ENCODE data around the gene VAC14. TPM values are rescaled to one million over a fixed set of nuclear protein-coding genes. Genes with fewer than 3 reads are reported as not detected.
"Not testable (repeated sequence)": the region's sequence is repeated elsewhere in the genome, so short reads cannot be mapped to it uniquely, and the experiment has no call there.

The VAC14 gene
- total RNA-seq, 4 donors from 2014 or later, result 25.7 to 49.5 (median 40.4) TPM

DNA sequence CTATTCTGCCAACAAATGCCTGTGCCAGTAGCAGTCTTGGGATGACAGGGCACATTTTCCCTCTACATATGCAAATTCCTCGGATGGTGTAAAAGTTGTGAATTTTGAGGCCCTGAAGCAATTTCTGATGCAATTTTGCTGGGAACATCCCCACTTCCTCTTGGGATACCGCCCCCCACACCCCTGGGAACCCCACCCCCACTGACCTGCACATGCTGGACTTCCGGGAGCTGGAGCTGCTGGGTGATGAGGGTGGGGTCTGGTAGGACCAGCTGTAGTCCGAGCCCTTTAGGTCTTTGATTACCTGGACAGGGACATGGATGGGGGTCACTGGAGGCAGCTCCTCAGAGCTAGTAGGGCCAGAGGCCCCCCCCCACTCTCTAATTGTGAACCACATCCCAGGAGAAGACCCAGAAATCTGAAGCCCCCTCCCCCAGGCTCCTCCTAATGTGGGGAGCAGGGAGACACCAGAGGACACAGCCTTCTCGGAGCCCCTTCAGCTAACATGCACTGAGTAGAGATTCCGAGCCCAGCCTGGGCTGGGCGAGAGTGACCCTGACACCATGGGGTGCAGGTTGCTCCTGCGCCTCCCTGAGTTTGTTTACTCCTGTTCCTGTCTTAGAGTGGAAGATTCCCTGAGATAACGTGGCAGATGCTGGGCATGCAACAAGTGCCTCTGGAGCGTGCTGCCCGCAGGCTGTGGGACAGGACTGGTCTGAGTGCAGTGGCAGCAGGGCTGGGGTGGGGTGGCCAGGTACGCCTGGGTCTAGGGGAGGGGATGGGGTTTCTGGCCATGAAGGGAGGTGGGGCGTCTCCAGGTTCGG is 124.1 kb downstream of the VAC14 start:
- Histone ChIP-seq H3K9me3 (no peaks in the 10 kb centered on the region), H3K27ac (no peak overlapping the region), H3K36me3 (peaks cover 0 to 78% (median 5%) of the 10 kb centered on the region in 3 donors), H3K4me1 (peaks cover 0 to 32% (median 21%) of the 10 kb centered on the region in 4 donors), H3K27me3 (no peaks in the 10 kb centered on the region), H3K4me3 (no peak overlapping the region)
- no peak for DNase-seq (ENCODE audit: low spot score in 2 of 2)
- no peak for TF ChIP-seq EP300 (IDR thresholded peaks at IDR 0.05)
- TF ChIP-seq, protein P1, sequence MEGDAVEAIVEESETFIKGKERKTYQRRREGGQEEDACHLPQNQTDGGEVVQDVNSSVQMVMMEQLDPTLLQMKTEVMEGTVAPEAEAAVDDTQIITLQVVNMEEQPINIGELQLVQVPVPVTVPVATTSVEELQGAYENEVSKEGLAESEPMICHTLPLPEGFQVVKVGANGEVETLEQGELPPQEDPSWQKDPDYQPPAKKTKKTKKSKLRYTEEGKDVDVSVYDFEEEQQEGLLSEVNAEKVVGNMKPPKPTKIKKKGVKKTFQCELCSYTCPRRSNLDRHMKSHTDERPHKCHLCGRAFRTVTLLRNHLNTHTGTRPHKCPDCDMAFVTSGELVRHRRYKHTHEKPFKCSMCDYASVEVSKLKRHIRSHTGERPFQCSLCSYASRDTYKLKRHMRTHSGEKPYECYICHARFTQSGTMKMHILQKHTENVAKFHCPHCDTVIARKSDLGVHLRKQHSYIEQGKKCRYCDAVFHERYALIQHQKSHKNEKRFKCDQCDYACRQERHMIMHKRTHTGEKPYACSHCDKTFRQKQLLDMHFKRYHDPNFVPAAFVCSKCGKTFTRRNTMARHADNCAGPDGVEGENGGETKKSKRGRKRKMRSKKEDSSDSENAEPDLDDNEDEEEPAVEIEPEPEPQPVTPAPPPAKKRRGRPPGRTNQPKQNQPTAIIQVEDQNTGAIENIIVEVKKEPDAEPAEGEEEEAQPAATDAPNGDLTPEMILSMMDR (IDR thresholded peaks at IDR 0.05), result no peak
- no peak for TF ChIP-seq POLR2A (IDR thresholded peaks at IDR 0.05)
- 86 to 88% methylated on average over 14 of the region's 14 CpGs for WGBS, 2 donors

DNA sequence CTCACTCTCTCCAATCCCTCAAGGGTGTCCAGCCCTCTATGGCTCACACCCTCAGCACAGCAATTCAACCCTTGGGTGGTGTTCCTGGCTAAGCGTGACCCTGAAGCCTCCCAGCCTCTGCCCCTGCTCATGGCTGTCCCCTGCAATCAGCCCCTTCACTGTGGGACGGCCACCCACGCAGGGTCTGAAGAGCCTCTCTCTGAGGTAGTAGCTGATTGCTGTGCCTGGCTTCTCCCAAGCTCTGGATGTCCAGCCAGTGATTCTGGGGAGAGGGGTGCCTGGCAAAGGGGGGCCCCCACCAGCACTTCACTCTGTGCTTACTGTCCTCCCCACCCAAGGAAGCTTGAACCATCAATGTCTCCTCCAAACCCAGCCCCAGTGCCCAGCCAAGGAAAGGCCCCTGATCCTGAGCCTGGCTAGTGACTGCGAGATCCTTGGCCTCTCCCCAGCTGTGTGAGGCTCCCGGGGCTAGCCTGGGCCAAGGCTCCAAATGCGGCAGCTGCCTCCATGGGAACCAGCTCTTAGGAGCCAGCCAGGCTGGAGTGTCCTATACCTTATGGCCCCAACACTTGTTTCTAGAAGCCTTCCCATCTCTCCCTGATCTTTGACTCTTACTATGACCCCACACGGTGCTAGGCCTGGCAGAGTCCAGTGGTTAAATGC is 125.0 kb downstream of the VAC14 start:
- TF ChIP-seq EP300 (IDR thresholded peaks at IDR 0.05), result no peak
- no peak for TF ChIP-seq POLR2A (IDR thresholded peaks at IDR 0.05)
- TF ChIP-seq, protein P1 (IDR thresholded peaks at IDR 0.05), result no peak
- WGBS, 2 donors, result 80 to 88% methylated on average over 5 to 7 of the region's 7 CpGs
- Histone ChIP-seq H3K9me3 (no peaks in the 10 kb centered on the region), H3K27me3 (no peaks in the 10 kb centered on the region), H3K27ac (peak overlapping the region in 1 of 4 donors; percentile 27), H3K4me3 (no peak overlapping the region), H3K36me3 (peaks cover 0 to 87% (median 5%) of the 10 kb centered on the region in 3 donors), H3K4me1 (peaks cover 0 to 23% (median 13%) of the 10 kb centered on the region in 4 donors)
- DNase-seq (ENCODE audit: low spot score in 2 of 2), result no peak

DNA sequence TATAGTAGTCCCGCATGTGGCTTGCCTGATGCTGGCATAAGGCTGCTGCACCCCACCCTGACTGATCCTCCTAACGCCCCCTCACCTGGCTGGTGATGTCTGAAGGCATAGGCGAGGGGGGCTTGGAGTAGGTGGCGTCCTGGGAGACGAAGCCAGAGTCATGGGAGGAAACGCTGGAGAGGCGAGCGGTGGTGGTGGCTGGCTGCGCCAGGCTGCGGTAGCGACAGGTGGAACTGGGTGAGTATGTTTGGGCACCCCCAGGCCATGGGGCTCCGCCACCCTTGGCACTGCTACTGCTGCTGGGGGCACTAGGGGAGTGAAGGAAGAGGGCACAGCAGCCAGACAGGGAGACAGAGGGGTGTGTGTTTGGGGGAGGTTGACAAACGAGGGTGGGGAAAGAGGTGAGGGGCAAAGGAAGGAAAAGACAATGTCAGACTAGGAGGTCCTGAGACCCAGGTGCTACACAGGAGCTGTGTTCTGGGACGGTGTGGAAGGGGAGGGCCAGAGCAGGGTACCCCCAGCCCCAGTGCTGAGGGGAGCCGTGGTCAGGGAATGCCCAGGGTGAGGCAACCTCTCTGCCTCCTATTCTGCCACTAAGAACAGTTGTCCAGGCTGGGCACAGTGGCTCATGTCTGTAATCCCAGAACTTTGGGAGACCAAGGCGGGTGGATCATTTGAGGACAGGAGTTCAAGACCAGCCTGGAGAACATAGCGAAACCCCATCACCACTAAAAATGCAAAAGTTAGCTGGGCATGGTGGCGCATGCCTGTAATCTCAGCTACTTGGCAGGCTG is 126.5 kb downstream of the VAC14 start:
- WGBS, 2 donors, result 90% methylated on average over 18 of the region's 18 CpGs
- Histone ChIP-seq H3K27me3 (no peaks in the 10 kb centered on the region), H3K27ac (no peak overlapping the region), H3K9me3 (no peaks in the 10 kb centered on the region), H3K36me3 (peaks cover 0 to 98% (median 5%) of the 10 kb centered on the region in 3 donors), H3K4me1 (peaks cover 0 to 8% (median 1%) of the 10 kb centered on the region in 4 donors), H3K4me3 (no peak overlapping the region)
- TF ChIP-seq, protein P1 (IDR thresholded peaks at IDR 0.05), result no peak
- TF ChIP-seq EP300 (IDR thresholded peaks at IDR 0.05), result no peak
- no peak for DNase-seq (ENCODE audit: low spot score in 2 of 2)

DNA sequence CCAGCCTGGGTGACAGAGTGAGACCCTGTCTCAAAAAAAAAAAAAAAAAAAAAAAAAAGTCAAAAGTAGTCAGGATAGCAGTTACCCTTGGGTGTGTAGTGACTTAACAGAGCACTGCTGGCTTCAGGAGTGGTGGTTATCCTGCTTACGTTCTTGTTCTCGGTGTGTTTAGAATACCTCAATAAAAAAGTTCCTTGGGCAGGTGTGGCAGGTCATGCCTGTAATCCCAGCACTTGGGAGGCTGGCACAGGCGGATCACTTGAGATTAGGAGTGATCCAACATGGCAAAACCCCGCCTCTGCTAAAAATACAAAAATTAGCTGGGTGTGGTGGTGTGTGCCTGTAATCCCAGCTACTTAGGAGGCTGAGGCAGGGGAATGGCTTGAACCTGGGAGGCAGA is 130.0 kb downstream of the VAC14 start:
- DNase-seq (ENCODE audit: low spot score in 2 of 2); H3K4me3 ChIP-seq; H3K27me3 ChIP-seq; H3K9me3 ChIP-seq; H3K4me1 ChIP-seq; H3K27ac ChIP-seq: not testable (repeated sequence)
- H3K36me3 ChIP-seq, result peaks cover 0 to 97% (median 0%) of the 10 kb centered on the region in 3 donors
- 91 to 96% methylated on average over 4 of the region's 4 CpGs for WGBS, 2 donors

DNA sequence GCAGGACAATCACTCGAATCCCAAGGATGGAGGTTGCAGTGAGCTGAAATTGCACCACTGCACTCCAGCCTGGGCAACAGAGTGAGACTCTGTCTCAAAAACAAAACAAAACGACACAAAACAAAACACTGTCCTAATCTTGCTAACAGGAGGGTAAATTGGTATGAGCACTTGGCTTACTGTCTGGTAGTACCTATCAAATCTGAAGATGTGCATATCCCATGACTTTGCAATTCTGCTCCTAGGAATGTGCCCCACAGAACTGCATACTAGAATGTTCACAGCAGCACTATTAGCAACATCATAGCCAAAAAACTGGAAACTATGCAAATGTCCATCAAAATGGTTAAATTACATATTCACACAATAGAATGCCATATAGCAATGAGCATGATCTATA is 130.8 kb downstream of the VAC14 start:
- no peak for TF ChIP-seq EP300 (IDR thresholded peaks at IDR 0.05)
- no peak for TF ChIP-seq POLR2A (IDR thresholded peaks at IDR 0.05)
- TF ChIP-seq, protein P1 (IDR thresholded peaks at IDR 0.05), result no peak
- no peak for DNase-seq (ENCODE audit: low spot score in 2 of 2)
- Histone ChIP-seq H3K36me3 (peaks cover 0 to 97% (median 4%) of the 10 kb centered on the region in 3 donors), H3K4me1 (no peaks in the 10 kb centered on the region), H3K27me3 (no peaks in the 10 kb centered on the region), H3K9me3 (no peaks in the 10 kb centered on the region), H3K27ac (no peak overlapping the region), H3K4me3 (no peak overlapping the region)
- 83 to 94% methylated on average over 2 of the region's 2 CpGs for WGBS, 2 donors
